H1 (cell line): ENCODE data around the gene FOXP4. TPM values are rescaled to one million over a fixed set of nuclear protein-coding genes. Genes with fewer than 3 reads are reported as not detected.
A peak's percentile ranks its signal among the peaks of the same experiment; 100 is the strongest.

ENCODE experiments used
- EZH2 ChIP-seq: fragments of 200-600 bp; sonication (generic); IDR thresholded peaks from 2 replicates; pipeline ENCODE4 v1.7.1; 2012; ENCODE audit warnings: low read depth, mild to moderate bottlenecking, moderate library complexity, low read length, inconsistent platforms; ENCODE audit not compliant: severe bottlenecking
- JUND ChIP-seq: IDR thresholded peaks from 2 replicates; pipeline ENCODE4 v1.6.1; 2011; ENCODE audit warnings: mild to moderate bottlenecking, improper control_type of control experiment, low read length
- RAD21 ChIP-seq, 2 experiments: IDR thresholded peaks in 1 of 2; conservative IDR thresholded peaks in 1 of 2; 2 replicates each; pipeline ENCODE4 v1.6.1; 2011; ENCODE audit warnings: low read depth in 2 of 2, low read length in 2 of 2, improper control_type of control experiment in 1 of 2, inconsistent platforms in 1 of 2, mild to moderate bottlenecking in 1 of 2, moderate library complexity in 1 of 2
- RBBP5 ChIP-seq: IDR thresholded peaks from 2 replicates; pipeline ENCODE4 v1.7.1; 2012; ENCODE audit warnings: low read depth, mild to moderate bottlenecking, inconsistent platforms, low read length, moderate library complexity, borderline replicate concordance
- polyA plus RNA-seq, 7 experiments: library from polyadenylated mRNA; depleted of rRNA in 3 of 7; stranded (reverse) in 5 of 7; unstranded in 2 of 7; fragments of >200 nt in 5 of 7; fragments of 200-250 nt in 2 of 7; gene quantifications; 1 replicate in 5 of 7; 2 replicates in 1 of 7; 4 replicates in 1 of 7; pipeline versions ENCODE4 v1.2.1 to v1.2.3, GENCODE V29; 2011 to 2013; ENCODE audit warnings: missing spikeins in 2 of 7, mixed read lengths in 2 of 7
- total RNA-seq: library from RNA; stranded (reverse); fragmentation: NEBNext Ultra II Directional; extraction: Animal tissue kit (Norgen Biotek cat#: 25700); gene quantifications from 2 replicates; pipeline ENCODE4 v1.2.1, GENCODE V29; 2021

FOXP4 gene
- total and polyA plus RNA-seq, 2 of the 8 experiments (the other 6 are each of a cell fraction or from before 2014, with no cell fraction given) = 4.8 to 13.3 TPM

- TF ChIP-seq RBBP5 = no peak
- no peak for TF ChIP-seq EZH2
- peak in 1 of 2 experiments; percentile 17; a peak in 1 of 4 replicates for TF ChIP-seq RAD21 (IDR thresholded peaks at IDR 0.05 in 1 of 2, conservative IDR thresholded peaks at IDR 0.05 in 1 of 2; ENCODE audit: low read depth in 2 of 2, low read length in 2 of 2)
- TF ChIP-seq JUND = no peak
Observed at GRCh38 chr6:41587131-41587879, 41.1 kb downstream of the FOXP4 start (continued).
